Measurements from ENCODE around the gene ELFN1. TPM values are rescaled to one million over a fixed set of nuclear protein-coding genes. Genes with fewer than 3 reads are reported as not detected.

The ELFN1 gene
- total RNA-seq, 1 experiment from 2014 or later = 0.48 TPM

GRCh38 chr7:1725199-1725690, 55.2 kb downstream of the ELFN1 start:
- peak; percentile 23 for DNase-seq (ENCODE audit: low read depth)

DNA sequence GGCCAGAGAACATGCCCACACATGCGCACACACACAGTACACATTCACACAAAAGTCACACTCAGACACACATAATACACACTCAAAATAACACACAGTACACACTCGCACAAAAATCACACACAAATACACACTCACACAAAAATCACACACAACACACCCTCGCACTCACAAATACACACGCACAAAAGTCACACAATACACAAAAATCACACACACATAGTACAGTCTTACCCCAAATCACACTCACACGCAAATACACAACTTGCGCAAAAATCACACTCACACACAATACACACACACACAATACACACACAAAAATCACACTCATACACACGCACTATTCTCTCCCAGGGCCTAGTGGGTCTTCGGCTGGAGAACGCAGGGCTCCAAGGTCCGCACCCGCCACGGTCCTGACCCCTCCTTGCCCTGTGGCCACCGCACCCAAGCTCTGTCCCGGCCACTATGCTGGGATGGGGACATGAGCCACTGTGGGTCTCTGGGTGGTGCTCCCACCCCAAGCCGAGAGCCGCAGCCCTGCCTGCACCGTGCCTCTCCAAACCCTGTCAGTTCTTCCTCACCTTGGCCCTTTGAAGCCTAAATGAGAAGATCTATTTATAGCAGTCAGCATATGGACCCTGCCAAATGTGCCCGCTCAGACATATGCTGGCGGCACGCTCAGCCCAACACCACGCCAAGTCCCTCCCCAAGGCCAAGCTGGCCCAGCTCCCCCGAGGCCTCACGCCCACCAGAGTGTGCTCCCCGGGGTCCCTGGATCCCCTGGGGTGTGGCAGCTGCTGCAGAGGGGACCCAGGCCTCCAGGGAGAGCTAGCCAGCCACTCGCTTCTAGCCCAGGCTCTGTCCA, 55.9 kb downstream of the ELFN1 start:
- no peak for DNase-seq (ENCODE audit: low read depth)

GRCh38 chr7:1727079-1727478, 57.0 kb downstream of the ELFN1 start:
- DNase-seq (ENCODE audit: low read depth) = no peak

GRCh38 chr7:1727812-1728570, 57.9 kb downstream of the ELFN1 start:
- DNase-seq (ENCODE audit: low read depth) = no peak

GRCh38 chr7:1729183-1729582, 59.1 kb downstream of the ELFN1 start:
- no peak for DNase-seq (ENCODE audit: low read depth)

DNA sequence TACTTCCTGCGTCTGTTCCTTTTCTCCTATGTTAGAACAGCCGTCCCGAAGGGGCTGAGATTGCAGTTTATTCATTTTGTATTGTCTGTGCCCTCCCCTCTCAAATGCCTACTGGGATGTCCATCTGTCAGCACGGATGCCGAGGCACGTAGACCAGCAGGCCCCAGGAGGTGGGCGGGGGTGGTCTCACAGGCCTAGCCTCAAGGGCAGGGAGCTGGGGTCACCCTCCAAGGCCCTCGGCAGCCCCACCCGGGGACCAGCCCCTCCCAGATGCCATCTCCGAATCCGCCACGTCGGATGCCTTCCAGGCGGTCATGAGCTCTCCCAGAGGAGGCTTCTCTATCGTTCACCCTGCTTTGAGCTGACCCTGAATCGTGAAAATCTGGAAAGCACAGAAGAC, 59.7 kb downstream of the ELFN1 start:
- DNase-seq (ENCODE audit: low read depth) = no peak

GRCh38 chr7:1732072-1732471, 62.0 kb downstream of the ELFN1 start:
- DNase-seq (ENCODE audit: low read depth) = no peak

DNA sequence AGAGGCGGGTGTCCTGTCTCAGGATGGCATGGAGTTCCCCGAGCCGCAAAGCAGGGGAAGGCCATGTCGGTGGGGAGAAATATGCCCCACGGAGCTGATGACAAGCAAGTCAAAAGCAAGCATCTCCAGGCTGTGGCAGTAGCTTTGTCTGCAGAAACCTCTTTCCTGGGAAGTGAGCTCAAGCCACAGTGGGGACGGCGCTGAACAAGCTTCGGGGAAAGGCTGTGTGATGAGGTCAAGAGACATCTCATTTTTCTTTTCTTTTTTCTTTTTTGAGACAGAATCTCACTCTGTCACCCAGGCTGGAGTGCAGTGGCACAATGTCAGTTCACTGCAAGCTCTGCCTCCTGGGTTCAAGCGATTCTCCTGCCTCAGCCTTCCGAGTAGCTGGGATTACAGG, 62.6 kb downstream of the ELFN1 start:
- no peak for DNase-seq (ENCODE audit: low read depth)

DNA sequence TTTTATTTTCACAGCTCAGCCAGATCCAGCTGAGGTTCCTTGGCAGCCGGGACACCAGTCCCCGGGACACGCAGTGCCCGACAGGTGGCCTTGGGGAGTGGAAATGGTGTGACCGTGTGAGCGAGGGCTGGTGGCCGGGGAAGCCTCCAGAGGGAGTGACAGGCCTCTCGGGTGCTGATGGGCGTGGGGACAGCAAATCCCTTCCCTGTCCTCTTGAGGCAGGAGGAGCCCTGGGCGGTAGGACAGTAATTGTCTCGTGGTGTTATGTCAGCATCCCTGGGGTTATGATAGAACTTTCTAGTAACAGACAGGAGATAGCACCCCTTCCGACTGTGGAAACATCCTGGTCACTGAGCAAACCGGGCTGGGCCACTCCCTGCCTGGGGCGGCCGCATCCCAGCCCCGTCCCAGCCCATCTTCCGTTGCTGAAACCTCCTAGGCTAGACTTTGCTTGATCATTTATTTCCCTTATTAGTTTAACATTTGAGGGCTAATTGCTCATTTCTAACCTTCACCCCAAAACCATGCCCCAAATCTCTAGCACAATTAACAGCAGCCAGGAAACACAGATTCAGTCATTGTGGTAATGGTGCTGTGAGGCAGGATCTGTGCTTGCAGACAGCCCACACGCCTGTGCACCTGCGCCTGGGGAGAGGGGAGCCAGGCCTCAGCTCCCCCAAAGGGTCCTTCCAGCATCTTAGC, 63.3 kb downstream of the ELFN1 start:
- DNase-seq (ENCODE audit: low read depth) = no peak

- no peak for DNase-seq (ENCODE audit: low read depth)
Measured at GRCh38 chr7:1733908-1734730, 64.0 kb downstream of the ELFN1 start.

- no peak for DNase-seq (ENCODE audit: low read depth)
Measured at GRCh38 chr7:1735262-1735661, 65.2 kb downstream of the ELFN1 start.

DNA sequence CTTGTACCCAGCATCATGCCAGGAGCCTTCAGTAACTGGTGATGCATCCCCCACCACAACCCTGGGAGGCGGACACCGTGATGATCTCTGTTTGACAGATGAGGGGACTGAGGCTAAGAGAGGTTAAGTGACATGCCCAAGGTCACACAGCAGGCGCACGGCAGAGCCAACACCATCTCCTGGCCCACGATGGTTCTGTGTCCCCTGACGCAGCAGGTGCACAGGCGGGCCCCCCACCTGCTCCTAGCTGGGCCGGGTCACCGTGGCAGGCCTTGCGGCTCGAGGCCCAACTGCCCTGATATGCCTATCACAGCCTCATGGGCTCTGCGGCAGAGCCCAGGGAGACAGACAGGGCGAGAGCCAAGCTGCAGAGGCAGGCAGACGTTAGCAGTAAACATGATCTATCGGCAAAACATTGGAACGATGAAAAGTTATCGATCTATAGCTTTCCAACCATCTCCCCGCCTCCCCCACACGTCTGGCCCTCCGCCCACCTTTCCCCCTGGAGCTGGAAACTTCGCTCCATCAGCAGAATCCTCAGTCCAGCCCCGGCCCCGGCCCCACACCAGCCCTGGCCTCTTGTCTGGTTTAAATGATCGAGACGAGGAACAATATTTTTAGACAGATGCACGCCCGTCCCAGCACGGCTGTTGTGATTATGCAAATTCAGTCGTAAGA, 65.9 kb downstream of the ELFN1 start:
- no peak for DNase-seq (ENCODE audit: low read depth)

DNA sequence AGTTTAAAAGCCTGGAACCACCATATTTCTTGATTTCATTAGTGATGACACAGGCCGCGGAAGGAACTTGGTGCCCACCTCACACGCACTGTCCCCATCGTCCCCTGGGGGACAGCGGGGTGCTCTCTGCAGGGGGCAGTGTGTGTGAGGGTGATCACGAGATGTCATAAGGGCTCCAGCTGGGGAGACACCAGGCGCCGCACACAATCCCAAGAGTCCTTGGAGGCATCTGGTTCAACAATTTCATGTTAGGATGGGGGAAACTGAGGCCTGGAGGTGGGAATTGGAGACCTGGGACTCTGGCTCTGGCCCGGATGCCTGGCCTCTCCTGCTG, 66.4 kb downstream of the ELFN1 start:
- DNase-seq (ENCODE audit: low read depth) = no peak

GRCh38 chr7:1736830-1737229, 66.8 kb downstream of the ELFN1 start:
- DNase-seq (ENCODE audit: low read depth) = no peak

DNA sequence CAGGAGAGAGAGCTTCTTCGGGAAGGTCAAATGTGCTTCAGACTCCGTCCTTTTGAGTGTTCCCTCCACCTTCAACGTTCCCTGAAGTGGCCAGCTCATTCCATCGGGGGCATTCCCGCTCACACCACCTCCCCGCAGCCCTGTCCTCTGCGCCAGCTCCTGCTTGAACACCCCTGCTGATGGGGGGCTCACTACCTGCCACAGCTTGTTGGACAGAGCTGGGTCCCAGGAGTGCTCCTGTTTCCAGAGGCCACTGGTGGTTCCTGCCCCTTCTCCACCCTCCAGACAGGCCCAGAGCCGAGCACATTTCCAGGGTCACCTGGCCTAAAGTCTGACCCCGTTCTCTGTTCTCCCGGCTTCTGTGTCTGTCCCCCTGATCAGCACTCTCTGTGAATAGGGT, 67.4 kb downstream of the ELFN1 start:
- DNase-seq (ENCODE audit: low read depth) = no peak

GRCh38 chr7:1737956-1738355, 67.9 kb downstream of the ELFN1 start:
- no peak for DNase-seq (ENCODE audit: low read depth)

GRCh38 chr7:1738511-1738910, 68.4 kb downstream of the ELFN1 start:
- DNase-seq (ENCODE audit: low read depth) = no peak

DNA sequence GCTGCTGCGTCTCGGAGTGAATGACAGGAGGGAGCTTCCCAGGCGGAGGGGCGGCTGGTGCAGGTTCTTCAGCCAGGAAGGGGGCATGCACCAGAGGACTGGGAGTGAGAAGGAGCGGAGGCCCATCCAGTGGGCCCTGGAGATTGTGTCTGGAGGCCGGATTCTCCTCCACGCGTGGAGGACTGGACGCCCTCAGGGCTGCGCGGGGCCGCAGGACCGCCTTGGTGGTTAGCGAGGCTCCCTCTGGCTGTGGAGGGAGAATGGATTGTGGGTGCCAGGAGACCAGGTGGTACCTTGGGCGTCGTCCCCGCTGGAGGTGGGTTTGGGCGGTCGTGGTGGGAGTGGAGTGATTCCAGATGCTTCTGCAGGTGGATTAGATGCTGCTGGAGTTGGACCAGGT, 68.9 kb downstream of the ELFN1 start:
- no peak for DNase-seq (ENCODE audit: low read depth)

DNA sequence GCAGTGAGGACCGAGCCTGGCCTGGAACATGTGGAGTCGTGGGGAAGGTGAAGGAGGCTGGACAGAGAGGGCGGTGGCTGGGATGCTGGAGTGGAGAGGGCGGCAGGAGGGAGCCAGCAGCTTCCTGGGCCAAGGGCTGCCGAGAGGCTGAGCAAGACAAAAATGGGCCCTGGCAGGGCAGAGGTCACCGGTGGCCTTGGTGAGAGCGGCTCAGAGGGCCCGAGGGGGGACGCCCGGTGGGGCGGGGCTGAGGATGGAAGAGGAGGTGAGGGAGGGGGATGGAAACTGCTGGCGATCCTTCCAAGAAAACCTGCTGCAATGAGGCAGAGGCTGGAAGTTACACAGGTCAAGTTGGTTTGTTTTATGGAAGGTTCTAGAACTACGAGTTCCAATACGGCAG, 69.5 kb downstream of the ELFN1 start:
- no peak for DNase-seq (ENCODE audit: low read depth)

- DNase-seq (ENCODE audit: low read depth) = no peak
Measured at GRCh38 chr7:1740214-1740613, 70.1 kb downstream of the ELFN1 start.

GRCh38 chr7:1741246-1741645, 71.2 kb downstream of the ELFN1 start:
- no peak for DNase-seq (ENCODE audit: low read depth)
